ENCODE measurements around the gene SLC5A12.

DNA sequence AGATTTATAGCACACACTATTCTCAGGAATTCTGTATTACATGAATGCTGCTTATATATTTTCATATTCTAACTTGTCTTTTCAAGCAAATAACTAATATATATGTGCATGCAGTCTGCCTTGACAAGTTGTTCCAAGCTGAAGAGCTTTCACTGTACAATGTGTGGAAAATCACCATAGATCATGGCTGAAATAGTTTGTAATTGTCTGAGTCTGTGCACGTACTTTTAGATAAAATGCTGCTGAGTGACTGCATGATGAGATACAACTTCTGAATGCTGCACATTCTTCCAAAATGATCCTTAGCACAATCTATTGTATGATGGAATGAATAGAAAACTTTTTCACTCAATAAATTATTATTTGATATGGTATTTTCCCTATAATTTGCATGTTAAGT, 58.9 kb downstream of the SLC5A12 start:
- TF ChIP-seq CTCF (IDR thresholded peaks at IDR 0.05) = no peak
- TF ChIP-seq POLR2A (IDR thresholded peaks at IDR 0.05) = no peak
